Mesendoderm (in vitro differentiated cells): ENCODE measurements around the gene MFF.
"Not testable (repeated sequence)": the region's sequence is repeated elsewhere in the genome, so short reads cannot be mapped to it uniquely, and the experiment has no call there.

Experiments
- DNase-seq: peaks from one replicate; pipeline ENCODE4 v3.0.0; 2013
- H2AK5ac ChIP-seq: 2 replicates; pipeline ENCODE4 v1.6.1; 2013; ENCODE audit warnings: low read length, inconsistent platforms
- H2BK120ac ChIP-seq: 2 replicates; pipeline ENCODE4 v1.6.1; 2013; ENCODE audit warnings: low read depth, mild to moderate bottlenecking, low read length, moderate library complexity, mixed read lengths
- H2BK15ac ChIP-seq: replicated peaks from 2 replicates; pipeline ENCODE4 v1.6.1; 2013; ENCODE audit warnings: low read depth, mild to moderate bottlenecking, moderate library complexity
- H2BK5ac ChIP-seq: 2 replicates; pipeline ENCODE4 v1.6.1; 2013; ENCODE audit warnings: low read length, inconsistent platforms
- H3K18ac ChIP-seq: 2 replicates; pipeline ENCODE4 v1.6.1; 2013; ENCODE audit warnings: mild to moderate bottlenecking, low read length, mixed read lengths
- H3K23ac ChIP-seq: one replicate; pipeline ENCODE4 v1.6.1; 2013; ENCODE audit warnings: low read length
- H3K27ac ChIP-seq: 2 replicates; pipeline ENCODE4 v1.5.1; 2013; ENCODE audit warnings: low read depth, mild to moderate bottlenecking, inconsistent platforms, low read length, moderate library complexity
- H3K27me3 ChIP-seq: 2 replicates; pipeline ENCODE4 v1.6.1; 2013; ENCODE audit warnings: low read length, control low read depth, mild to moderate bottlenecking, inconsistent platforms; ENCODE audit not compliant: insufficient read depth, poor library complexity
- H3K36me3 ChIP-seq: 2 replicates; pipeline ENCODE4 v1.6.1; 2013; ENCODE audit warnings: low read length, inconsistent platforms; ENCODE audit not compliant: control insufficient read depth, insufficient read depth
- H3K4ac ChIP-seq: one replicate; pipeline ENCODE4 v1.6.1; 2013; ENCODE audit warnings: low read depth, mild to moderate bottlenecking, low read length, moderate library complexity
- H3K4me1 ChIP-seq: 2 replicates; pipeline ENCODE4 v1.6.1; 2013; ENCODE audit warnings: low read depth, low read length, inconsistent platforms; ENCODE audit not compliant: control insufficient read depth
- H3K4me2 ChIP-seq: 2 replicates; pipeline ENCODE4 v1.6.1; 2013; ENCODE audit warnings: low read length
- H3K4me3 ChIP-seq: 2 replicates; pipeline ENCODE4 v1.5.1; 2013; ENCODE audit warnings: mild to moderate bottlenecking, low read length
- H3K56ac ChIP-seq: one replicate; pipeline ENCODE4 v1.6.1; 2013; ENCODE audit warnings: low read length
- H3K79me1 ChIP-seq: 2 replicates; pipeline ENCODE4 v1.6.1; 2013; ENCODE audit warnings: low read length, inconsistent platforms
- H3K79me2 ChIP-seq: 2 replicates; pipeline ENCODE4 v1.6.1; 2013; ENCODE audit warnings: mild to moderate bottlenecking, low read length; ENCODE audit not compliant: control insufficient read depth, insufficient read depth
- H3K9ac ChIP-seq: 2 replicates; pipeline ENCODE4 v1.6.1; 2013; ENCODE audit warnings: low read length, inconsistent platforms
- H4K5ac ChIP-seq: one replicate; pipeline ENCODE4 v1.6.1; 2013; ENCODE audit warnings: low read length
- H4K8ac ChIP-seq: one replicate; pipeline ENCODE4 v1.6.1; 2013; ENCODE audit warnings: low read depth, mild to moderate bottlenecking, control low read depth, low read length, moderate library complexity
- WGBS: extraction: QIAGEN DNeasy Blood & Tissue Kit; methylation state at CpG from one replicate; pipeline ENCODE4 v1.1.7; 2013; ENCODE audit warnings: low lambda C conversion rate, missing lambda C conversion rate; ENCODE audit not compliant: insufficient coverage; ENCODE audit errors: extremely low coverage; 5-methylcytosine and 5-hydroxymethylcytosine counted together

MFF gene

GRCh38 chr2:227348324-227348723, 23.3 kb downstream of the MFF start:
- H3K36me3 ChIP-seq = no peaks in the 10 kb centered on the region
- H3K27me3 ChIP-seq = no peaks in the 10 kb centered on the region
- no peak overlapping the region for H2BK5ac ChIP-seq
- no peak overlapping the region for H3K18ac ChIP-seq
- no peak overlapping the region for H3K27ac ChIP-seq
- no peak overlapping the region for H3K9ac ChIP-seq
- H3K79me1 ChIP-seq = no peaks in the 10 kb centered on the region
- no peak overlapping the region for H4K5ac ChIP-seq
- H2BK120ac ChIP-seq = no peak overlapping the region
- H4K8ac ChIP-seq = no peak overlapping the region
- no peak overlapping the region for H3K23ac ChIP-seq
- H3K4me3 ChIP-seq = no peak overlapping the region
- DNase-seq = no peak
- H2BK15ac ChIP-seq = no peak overlapping the region
- H3K79me2 ChIP-seq = no peaks in the 10 kb centered on the region
- H3K56ac ChIP-seq = no peak overlapping the region
- no peak overlapping the region for H2AK5ac ChIP-seq
- no peak overlapping the region for H3K4ac ChIP-seq
- no peaks in the 10 kb centered on the region for H3K4me1 ChIP-seq
- no CpG with 5 or more reads among the region's 2 CpGs for WGBS
- no peak overlapping the region for H3K4me2 ChIP-seq

GRCh38 chr2:227349989-227350612, 25.1 kb downstream of the MFF start:
- DNase-seq = no peak
- H2BK120ac ChIP-seq = no peak overlapping the region
- no peak overlapping the region for H3K27ac ChIP-seq
- WGBS = no CpG with 5 or more reads among the region's 7 CpGs
- H3K27me3 ChIP-seq = no peaks in the 10 kb centered on the region
- no peak overlapping the region for H2BK5ac ChIP-seq
- H3K23ac ChIP-seq = no peak overlapping the region
- no peak overlapping the region for H4K8ac ChIP-seq
- no peak overlapping the region for H3K4ac ChIP-seq
- H3K4me1 ChIP-seq = no peaks in the 10 kb centered on the region
- no peak overlapping the region for H3K18ac ChIP-seq
- no peak overlapping the region for H3K56ac ChIP-seq
- H3K4me2 ChIP-seq = no peak overlapping the region
- H2AK5ac ChIP-seq = no peak overlapping the region
- H3K9ac ChIP-seq = no peak overlapping the region
- no peaks in the 10 kb centered on the region for H3K36me3 ChIP-seq
- no peaks in the 10 kb centered on the region for H3K79me2 ChIP-seq
- H4K5ac ChIP-seq = no peak overlapping the region
- H3K79me1 ChIP-seq = no peaks in the 10 kb centered on the region
- H2BK15ac ChIP-seq = no peak overlapping the region
- no peak overlapping the region for H3K4me3 ChIP-seq

DNA sequence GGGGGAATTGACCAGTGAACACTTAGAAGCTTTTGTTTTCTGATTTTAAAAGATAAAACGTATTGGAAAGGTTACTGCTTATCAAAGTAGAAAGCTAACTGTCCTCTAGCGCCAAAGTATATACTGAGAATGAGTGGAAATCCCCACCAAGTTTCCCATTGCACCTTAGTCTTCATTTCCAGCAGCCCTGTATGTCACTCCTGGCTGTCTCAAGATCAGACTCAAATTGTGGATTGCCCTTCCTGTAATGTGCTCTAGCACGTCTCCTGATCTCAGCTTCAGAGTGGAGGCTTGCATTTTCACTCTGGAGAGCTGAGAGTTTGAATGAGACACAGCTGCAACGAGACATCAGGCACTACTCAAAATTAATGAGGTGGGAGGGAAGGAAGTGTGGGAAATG, 26.6 kb downstream of the MFF start:
- Histone ChIP-seq H2BK120ac (no peak overlapping the region), H4K5ac (no peak overlapping the region), H2BK5ac (no peak overlapping the region), H3K79me1 (no peaks in the 10 kb centered on the region), H3K4me1 (no peaks in the 10 kb centered on the region), H3K4me3 (no peak overlapping the region), H3K18ac (no peak overlapping the region), H3K27ac (no peak overlapping the region), H2BK15ac (no peak overlapping the region), H3K4me2 (no peak overlapping the region), H3K27me3 (no peaks in the 10 kb centered on the region), H3K79me2 (no peaks in the 10 kb centered on the region), H3K56ac (no peak overlapping the region), H3K9ac (no peak overlapping the region), H4K8ac (no peak overlapping the region), H3K4ac (no peak overlapping the region), H3K36me3 (no peaks in the 10 kb centered on the region), H2AK5ac (no peak overlapping the region), H3K23ac (no peak overlapping the region)
- WGBS = no CpG with 5 or more reads among the region's 4 CpGs
- DNase-seq = peak; percentile 31

- no peak overlapping the region for H3K4ac ChIP-seq
- H3K79me2 ChIP-seq = no peaks in the 10 kb centered on the region
- no peak overlapping the region for H3K9ac ChIP-seq
- H3K27me3 ChIP-seq = no peaks in the 10 kb centered on the region
- H3K36me3 ChIP-seq = peaks cover 3% of the 10 kb centered on the region
- no peaks in the 10 kb centered on the region for H3K79me1 ChIP-seq
- H3K4me3 ChIP-seq = no peak overlapping the region
- H3K4me1 ChIP-seq = no peaks in the 10 kb centered on the region
- H4K5ac ChIP-seq = no peak overlapping the region
- H2BK15ac ChIP-seq = no peak overlapping the region
- no peak overlapping the region for H3K23ac ChIP-seq
- H3K18ac ChIP-seq = no peak overlapping the region
- H3K4me2 ChIP-seq = no peak overlapping the region
- no peak overlapping the region for H3K56ac ChIP-seq
- DNase-seq = no peak
- H2BK120ac ChIP-seq = no peak overlapping the region
- WGBS = no CpG with 5 or more reads among the region's 5 CpGs
- H2AK5ac ChIP-seq = no peak overlapping the region
- H3K27ac ChIP-seq = no peak overlapping the region
- H4K8ac ChIP-seq = no peak overlapping the region
- H2BK5ac ChIP-seq = no peak overlapping the region
Observed at GRCh38 chr2:227360351-227360750, 35.3 kb downstream of the MFF start.

- H3K27me3 ChIP-seq = no peaks in the 10 kb centered on the region
- peaks cover 3% of the 10 kb centered on the region for H3K36me3 ChIP-seq
- peak; percentile 33 for DNase-seq
- no peak overlapping the region for H3K56ac ChIP-seq
- H4K8ac ChIP-seq = no peak overlapping the region
- H2BK120ac ChIP-seq = no peak overlapping the region
- no peak overlapping the region for H3K27ac ChIP-seq
- H2AK5ac ChIP-seq = no peak overlapping the region
- no peak overlapping the region for H3K23ac ChIP-seq
- no peak overlapping the region for H2BK5ac ChIP-seq
- WGBS = no CpG with 5 or more reads among the region's 6 CpGs
- H3K79me1 ChIP-seq = no peaks in the 10 kb centered on the region
- no peaks in the 10 kb centered on the region for H3K4me1 ChIP-seq
- H3K18ac ChIP-seq = no peak overlapping the region
- no peak overlapping the region for H2BK15ac ChIP-seq
- H3K4me3 ChIP-seq = no peak overlapping the region
- no peak overlapping the region for H3K4ac ChIP-seq
- no peak overlapping the region for H3K4me2 ChIP-seq
- no peak overlapping the region for H4K5ac ChIP-seq
- no peak overlapping the region for H3K9ac ChIP-seq
- no peaks in the 10 kb centered on the region for H3K79me2 ChIP-seq
Observed at GRCh38 chr2:227363756-227364155, 38.7 kb downstream of the MFF start.

- not testable (repeated sequence) for H4K5ac ChIP-seq, H3K79me1 ChIP-seq, H3K9ac ChIP-seq, H3K23ac ChIP-seq, H3K79me2 ChIP-seq, H2AK5ac ChIP-seq, H3K4me1 ChIP-seq, H2BK5ac ChIP-seq, H2BK15ac ChIP-seq, H3K4ac ChIP-seq, H3K4me2 ChIP-seq, H3K18ac ChIP-seq, H3K27me3 ChIP-seq, DNase-seq, H3K36me3 ChIP-seq, H4K8ac ChIP-seq, H3K56ac ChIP-seq, H3K4me3 ChIP-seq, H2BK120ac ChIP-seq, H3K27ac ChIP-seq
- no CpG with 5 or more reads among the region's 11 CpGs for WGBS
Observed at GRCh38 chr2:227364585-227365263, 39.7 kb downstream of the MFF start.
